ENCODE results near the gene ZNF343.

ZNF343 gene

DNA sequence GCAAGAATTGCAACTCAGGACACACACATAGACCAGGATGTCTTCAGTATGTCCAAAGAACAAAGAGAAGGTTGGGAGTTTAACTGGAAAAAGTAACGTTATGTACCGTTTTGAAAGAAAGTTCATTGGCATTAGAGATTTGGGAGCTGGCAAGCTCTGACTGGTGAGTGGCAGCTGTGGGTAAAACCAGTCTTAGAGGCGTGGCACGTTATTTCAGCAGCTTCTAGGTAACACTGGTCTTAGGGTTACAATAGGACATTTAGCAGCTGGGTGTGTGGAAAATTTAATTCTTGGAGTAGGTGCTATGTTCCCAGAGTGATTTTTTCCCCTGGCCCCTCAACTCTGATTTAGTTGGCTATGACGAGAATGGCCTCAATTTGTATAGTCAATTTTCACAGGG lies 57.3 kb downstream of the ZNF343 start:
- TF ChIP-seq, protein P1, sequence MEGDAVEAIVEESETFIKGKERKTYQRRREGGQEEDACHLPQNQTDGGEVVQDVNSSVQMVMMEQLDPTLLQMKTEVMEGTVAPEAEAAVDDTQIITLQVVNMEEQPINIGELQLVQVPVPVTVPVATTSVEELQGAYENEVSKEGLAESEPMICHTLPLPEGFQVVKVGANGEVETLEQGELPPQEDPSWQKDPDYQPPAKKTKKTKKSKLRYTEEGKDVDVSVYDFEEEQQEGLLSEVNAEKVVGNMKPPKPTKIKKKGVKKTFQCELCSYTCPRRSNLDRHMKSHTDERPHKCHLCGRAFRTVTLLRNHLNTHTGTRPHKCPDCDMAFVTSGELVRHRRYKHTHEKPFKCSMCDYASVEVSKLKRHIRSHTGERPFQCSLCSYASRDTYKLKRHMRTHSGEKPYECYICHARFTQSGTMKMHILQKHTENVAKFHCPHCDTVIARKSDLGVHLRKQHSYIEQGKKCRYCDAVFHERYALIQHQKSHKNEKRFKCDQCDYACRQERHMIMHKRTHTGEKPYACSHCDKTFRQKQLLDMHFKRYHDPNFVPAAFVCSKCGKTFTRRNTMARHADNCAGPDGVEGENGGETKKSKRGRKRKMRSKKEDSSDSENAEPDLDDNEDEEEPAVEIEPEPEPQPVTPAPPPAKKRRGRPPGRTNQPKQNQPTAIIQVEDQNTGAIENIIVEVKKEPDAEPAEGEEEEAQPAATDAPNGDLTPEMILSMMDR (IDR thresholded peaks at IDR 0.05; ENCODE audit: low read depth, low read length): no peak
- H3K4me3 ChIP-seq (replicated peaks in 1 of 2; ENCODE audit: low read depth in 2 of 2, low read length in 2 of 2): no peak overlapping the region
- DNase-seq (ENCODE audit: low read depth in 2 of 2): no peak

DNA sequence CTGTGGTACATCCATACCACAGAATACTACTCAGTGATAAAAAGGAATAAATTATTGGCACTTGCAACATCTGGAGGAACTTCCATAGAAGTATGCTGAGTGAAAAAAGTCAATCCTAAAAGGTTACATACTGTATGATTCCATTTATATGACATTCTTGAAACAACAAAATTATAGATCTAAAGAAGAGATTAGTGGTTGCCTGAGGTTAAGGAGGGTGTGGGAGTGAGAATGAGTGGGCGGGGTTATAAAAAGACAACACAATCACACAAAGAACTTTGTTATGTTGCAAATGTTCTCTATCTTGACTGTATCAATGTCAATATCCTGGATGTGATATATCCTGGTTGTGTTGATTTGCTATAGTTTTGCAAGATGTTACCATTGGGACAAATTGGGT lies 59.3 kb downstream of the ZNF343 start:
- no peak for DNase-seq (ENCODE audit: low read depth in 2 of 2)
- TF ChIP-seq, protein P1 (IDR thresholded peaks at IDR 0.05; ENCODE audit: low read depth, low read length): no peak
- H3K4me3 ChIP-seq (replicated peaks in 1 of 2; ENCODE audit: low read depth in 2 of 2, low read length in 2 of 2): no peak overlapping the region

DNA sequence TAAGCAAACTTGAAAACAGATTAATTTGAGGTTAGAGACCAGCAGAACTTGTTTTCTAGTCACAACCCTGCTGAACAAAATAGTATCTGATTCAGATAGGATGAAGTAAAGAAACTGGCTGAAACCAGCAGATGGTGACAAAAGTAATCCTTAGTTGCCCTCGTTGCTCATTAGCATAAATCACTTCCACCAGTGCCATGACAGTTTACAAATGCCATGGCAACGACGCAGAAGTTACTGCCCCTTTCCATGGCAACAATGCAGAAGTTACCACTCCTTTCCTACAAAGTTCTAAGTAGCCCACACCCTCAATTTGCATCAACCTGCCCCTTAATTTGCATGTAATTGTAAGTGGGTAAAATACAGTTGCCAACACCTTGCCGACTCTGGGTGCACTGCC lies 61.9 kb downstream of the ZNF343 start:
- no peak for DNase-seq (ENCODE audit: low read depth in 2 of 2)
- TF ChIP-seq, protein P1 (IDR thresholded peaks at IDR 0.05; ENCODE audit: low read depth, low read length): no peak
- H3K4me3 ChIP-seq (replicated peaks in 1 of 2; ENCODE audit: low read depth in 2 of 2, low read length in 2 of 2): no peak overlapping the region
